ENCODE data around the gene RPTOR. TPM values are rescaled to one million over a fixed set of nuclear protein-coding genes. Genes with fewer than 3 reads are reported as not detected.
A peak's percentile ranks its signal among the peaks of the same experiment; 100 is the strongest.

The RPTOR gene
- total RNA-seq, 1 donor from 2014 or later, result 66.7 TPM

DNA sequence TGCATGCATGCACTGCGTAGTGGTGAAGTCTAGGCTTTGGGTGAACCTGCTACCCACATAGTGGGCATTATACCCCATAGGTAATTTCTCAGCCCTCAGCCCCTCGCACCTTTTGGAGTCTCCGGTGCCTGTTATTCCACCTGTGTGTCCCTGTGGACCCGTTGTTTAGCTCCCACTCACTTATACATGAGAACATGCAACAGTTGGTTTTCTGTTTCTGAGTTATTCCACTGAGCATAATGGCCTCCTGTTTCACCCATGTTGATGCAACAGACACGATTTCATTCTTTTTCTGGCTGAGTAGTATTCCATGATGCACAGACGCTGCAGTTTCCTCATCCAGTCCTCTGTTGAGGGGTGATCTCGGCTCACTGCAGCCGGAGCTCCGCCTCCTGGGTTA, 305.5 kb downstream of the RPTOR start:
- peaks cover 65% of the 10 kb centered on the region for H3K36me3 Mint-ChIP-seq (ENCODE audit: low read depth)
- intact Hi-C loops (cut with micrococcal nuclease), result no loop called here
- H3K27ac Mint-ChIP-seq, result peak overlapping the region; percentile 63
- H3K9me3 Mint-ChIP-seq, result no peaks in the 10 kb centered on the region
- no peak for DNase-seq (ENCODE audit: low spot score)
- no peak overlapping the region for H3K4me3 Mint-ChIP-seq
- peaks cover 74% of the 10 kb centered on the region for H3K4me1 Mint-ChIP-seq (ENCODE audit: low read depth)
- H3K27me3 Mint-ChIP-seq (ENCODE audit: insufficient read depth), result no peaks in the 10 kb centered on the region

DNA sequence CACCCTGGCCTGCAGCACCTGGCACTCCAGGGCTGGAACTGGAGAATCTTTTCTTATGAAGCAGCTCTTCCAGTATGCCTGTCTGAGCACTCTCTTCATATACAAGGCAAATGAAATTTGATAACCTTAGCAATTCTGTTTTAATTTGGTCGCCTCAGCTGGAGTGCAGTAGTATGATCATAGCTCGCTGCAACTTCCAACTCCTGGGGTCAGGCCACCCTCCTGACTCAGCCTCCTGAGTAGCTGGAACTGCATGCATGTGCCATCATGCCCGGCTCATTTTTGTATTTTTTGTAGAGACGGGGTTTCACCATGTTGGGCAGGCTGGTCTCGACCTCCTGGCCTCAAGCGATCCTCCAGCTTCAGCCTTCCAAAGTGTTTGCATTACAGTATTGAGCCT, 306.2 kb downstream of the RPTOR start:
- peaks cover 63% of the 10 kb centered on the region for H3K36me3 Mint-ChIP-seq (ENCODE audit: low read depth)
- intact Hi-C loops (cut with micrococcal nuclease), result no loop called here
- H3K27me3 Mint-ChIP-seq (ENCODE audit: insufficient read depth), result no peaks in the 10 kb centered on the region
- no peak overlapping the region for H3K4me3 Mint-ChIP-seq
- no peak for DNase-seq (ENCODE audit: low spot score)
- H3K27ac Mint-ChIP-seq, result no peak overlapping the region
- peaks cover 75% of the 10 kb centered on the region for H3K4me1 Mint-ChIP-seq (ENCODE audit: low read depth)
- no peaks in the 10 kb centered on the region for H3K9me3 Mint-ChIP-seq

DNA sequence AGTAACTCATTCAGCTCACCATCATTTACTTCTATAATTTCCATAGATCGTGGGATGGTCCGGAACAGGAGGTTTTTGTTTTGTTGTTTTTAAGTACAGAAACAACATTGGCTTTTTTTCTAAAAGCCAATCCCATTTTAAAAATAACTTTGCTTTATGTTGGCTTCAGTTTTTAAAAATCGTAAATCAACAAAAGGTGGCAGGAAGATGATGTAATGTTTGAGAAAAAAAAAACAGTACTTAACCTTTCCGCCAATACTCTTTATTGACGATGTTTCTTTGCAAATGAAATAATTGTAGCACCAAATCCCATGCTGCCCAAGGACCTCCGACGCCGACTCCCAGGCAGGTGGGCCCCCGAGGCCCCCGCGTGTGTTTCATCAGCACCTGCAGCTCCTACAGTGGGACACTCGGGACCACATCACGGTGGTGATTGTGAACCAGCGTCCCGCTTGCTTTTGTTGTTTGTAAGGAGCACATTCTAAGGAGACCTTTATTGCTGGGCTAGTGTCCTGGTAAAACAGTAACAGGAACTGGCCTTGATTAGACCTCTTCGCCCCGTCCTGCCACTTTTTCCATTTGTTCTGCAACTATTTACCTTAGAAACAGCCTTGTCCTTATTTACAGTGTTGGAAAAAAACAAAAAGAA, 306.8 kb downstream of the RPTOR start:
- Mint-ChIP-seq H3K27me3 (ENCODE audit: insufficient read depth) (no peaks in the 10 kb centered on the region), H3K9me3 (no peaks in the 10 kb centered on the region), H3K36me3 (ENCODE audit: low read depth) (peaks cover 65% of the 10 kb centered on the region), H3K4me1 (ENCODE audit: low read depth) (peaks cover 76% of the 10 kb centered on the region), H3K27ac (no peak overlapping the region), H3K4me3 (no peak overlapping the region)
- intact Hi-C loops (cut with micrococcal nuclease), result no loop called here
- DNase-seq (ENCODE audit: low spot score), result no peak

DNA sequence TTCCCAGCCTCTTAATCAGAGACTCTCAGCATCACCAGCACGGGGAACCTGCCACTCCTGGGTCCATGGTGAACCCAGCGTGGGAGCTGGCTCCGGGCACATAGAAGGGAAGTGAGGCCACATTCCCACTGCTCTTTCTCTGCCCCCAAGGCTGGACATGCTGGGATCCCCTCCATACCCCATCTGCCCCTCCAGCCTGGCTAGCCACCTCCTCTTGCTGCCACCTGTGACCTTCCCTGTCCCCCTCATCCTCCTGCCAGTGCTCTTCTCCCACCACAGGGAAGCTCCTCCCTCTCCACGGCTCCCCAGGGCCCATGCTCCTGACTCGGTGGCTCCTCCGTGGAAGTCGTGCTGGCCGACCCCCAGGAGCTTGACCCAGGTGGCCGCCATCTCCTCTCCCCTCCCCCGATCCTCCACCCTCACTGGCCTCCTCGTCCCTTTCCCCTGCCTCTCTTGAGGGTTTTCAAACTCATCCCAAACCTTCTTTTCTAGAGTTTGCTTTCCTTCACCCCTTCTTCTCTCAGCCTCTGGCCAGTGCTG, 307.9 kb downstream of the RPTOR start:
- H3K9me3 Mint-ChIP-seq, result no peaks in the 10 kb centered on the region
- no peak for DNase-seq (ENCODE audit: low spot score)
- peaks cover 77% of the 10 kb centered on the region for H3K4me1 Mint-ChIP-seq (ENCODE audit: low read depth)
- H3K27ac Mint-ChIP-seq, result no peak overlapping the region
- peaks cover 62% of the 10 kb centered on the region for H3K36me3 Mint-ChIP-seq (ENCODE audit: low read depth)
- intact Hi-C loops (cut with micrococcal nuclease), result no loop called here
- H3K4me3 Mint-ChIP-seq, result no peak overlapping the region
- H3K27me3 Mint-ChIP-seq (ENCODE audit: insufficient read depth), result no peaks in the 10 kb centered on the region

DNA sequence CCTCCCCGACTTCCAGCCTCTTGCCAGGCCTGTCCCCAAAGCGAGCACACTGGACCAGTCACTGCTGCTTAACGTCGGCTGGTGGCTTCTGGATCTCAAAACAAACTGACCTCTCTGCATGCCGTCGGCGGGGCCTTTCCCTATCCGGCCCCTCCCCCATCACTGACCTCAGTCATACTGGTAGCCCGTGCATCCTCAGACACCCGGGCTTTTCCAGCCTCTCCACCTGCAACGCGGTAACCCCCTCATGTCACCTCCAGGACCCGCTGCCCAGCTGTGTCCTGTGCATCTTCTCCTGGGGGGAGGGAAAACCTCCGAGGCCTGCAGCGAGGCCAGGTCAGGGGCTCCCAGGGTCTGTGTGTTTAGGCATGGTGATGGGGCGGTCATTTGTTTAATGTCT, 308.4 kb downstream of the RPTOR start:
- H3K27me3 Mint-ChIP-seq (ENCODE audit: insufficient read depth), result no peaks in the 10 kb centered on the region
- peaks cover 76% of the 10 kb centered on the region for H3K4me1 Mint-ChIP-seq (ENCODE audit: low read depth)
- intact Hi-C loops (cut with micrococcal nuclease), result no loop called here
- H3K4me3 Mint-ChIP-seq, result no peak overlapping the region
- no peaks in the 10 kb centered on the region for H3K9me3 Mint-ChIP-seq
- peaks cover 59% of the 10 kb centered on the region for H3K36me3 Mint-ChIP-seq (ENCODE audit: low read depth)
- no peak for DNase-seq (ENCODE audit: low spot score)
- H3K27ac Mint-ChIP-seq, result no peak overlapping the region

GRCh38 chr17:80854220-80854619, 309.6 kb downstream of the RPTOR start:
- DNase-seq (ENCODE audit: low spot score), result no peak
- Mint-ChIP-seq H3K36me3 (ENCODE audit: low read depth) (peaks cover 62% of the 10 kb centered on the region), H3K27me3 (ENCODE audit: insufficient read depth) (no peaks in the 10 kb centered on the region), H3K4me3 (no peak overlapping the region), H3K4me1 (ENCODE audit: low read depth) (peaks cover 76% of the 10 kb centered on the region), H3K27ac (no peak overlapping the region), H3K9me3 (no peaks in the 10 kb centered on the region)
- intact Hi-C loops (cut with micrococcal nuclease), result no loop called here

- intact Hi-C loops (cut with micrococcal nuclease), result no loop called here
- Mint-ChIP-seq H3K4me3 (peak overlapping the region; percentile 61), H3K9me3 (no peaks in the 10 kb centered on the region)
Observed at GRCh38 chr17:80855196-80855947, 310.7 kb downstream of the RPTOR start.

GRCh38 chr17:80855948-80856862, 311.6 kb downstream of the RPTOR start:
- DNase-seq (ENCODE audit: low spot score), result peak; percentile 85
- peaks cover 57% of the 10 kb centered on the region for H3K36me3 Mint-ChIP-seq (ENCODE audit: low read depth)
- intact Hi-C loops (cut with micrococcal nuclease), result loop anchor here (1.0 to 2.0 kb wide), 7 partner anchors 9 to 251 kb away; no protein-coding TSS in a partner anchor
- H3K27me3 Mint-ChIP-seq (ENCODE audit: insufficient read depth), result no peaks in the 10 kb centered on the region
- peak overlapping the region; percentile 96 for H3K27ac Mint-ChIP-seq
- H3K4me1 Mint-ChIP-seq (ENCODE audit: low read depth), result peaks cover 80% of the 10 kb centered on the region
- peak overlapping the region; percentile 61 for H3K4me3 Mint-ChIP-seq
- no peaks in the 10 kb centered on the region for H3K9me3 Mint-ChIP-seq

More at GRCh38 chr17:80855196-80855947, 310.7 kb downstream of the RPTOR start:
- peak overlapping the region; percentile 96 for H3K27ac Mint-ChIP-seq
- peaks cover 54% of the 10 kb centered on the region for H3K36me3 Mint-ChIP-seq (ENCODE audit: low read depth)
- H3K27me3 Mint-ChIP-seq (ENCODE audit: insufficient read depth), result no peaks in the 10 kb centered on the region
- DNase-seq (ENCODE audit: low spot score), result no peak
- peaks cover 76% of the 10 kb centered on the region for H3K4me1 Mint-ChIP-seq (ENCODE audit: low read depth)

- intact Hi-C loops (cut with micrococcal nuclease), result loop anchor here (1.0 to 2.0 kb wide), 7 partner anchors 10 to 252 kb away; no protein-coding TSS in a partner anchor
- Mint-ChIP-seq H3K9me3 (no peaks in the 10 kb centered on the region), H3K27ac (peak overlapping the region; percentile 96), H3K4me3 (peak overlapping the region; percentile 61), H3K4me1 (ENCODE audit: low read depth) (peaks cover 82% of the 10 kb centered on the region), H3K27me3 (ENCODE audit: insufficient read depth) (no peaks in the 10 kb centered on the region), H3K36me3 (ENCODE audit: low read depth) (peaks cover 59% of the 10 kb centered on the region)
- DNase-seq (ENCODE audit: low spot score), result no peak
Observed at GRCh38 chr17:80856863-80857755, 312.5 kb downstream of the RPTOR start.

DNA sequence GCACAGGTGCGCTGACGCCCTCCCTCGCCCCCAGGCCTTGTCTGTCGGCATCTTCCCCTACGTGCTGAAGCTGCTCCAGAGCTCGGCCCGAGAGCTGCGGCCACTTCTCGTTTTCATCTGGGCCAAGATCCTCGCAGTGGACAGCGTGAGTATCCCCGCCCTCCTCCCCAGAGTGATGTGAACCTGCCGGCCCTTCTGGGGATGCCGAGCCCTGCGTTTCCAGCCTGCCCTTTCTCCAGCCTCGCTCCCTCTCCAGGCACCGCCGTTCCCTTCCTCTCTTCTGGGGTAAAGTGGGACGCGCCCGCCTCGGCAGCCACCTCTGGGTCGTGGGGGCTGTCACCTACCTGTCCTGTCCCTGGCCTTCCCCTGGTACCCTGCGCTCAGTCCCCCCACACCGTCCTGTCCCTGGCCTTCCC, 313.1 kb downstream of the RPTOR start:
- Mint-ChIP-seq H3K27ac (peak overlapping the region; percentile 96), H3K4me1 (ENCODE audit: low read depth) (peaks cover 84% of the 10 kb centered on the region), H3K9me3 (no peaks in the 10 kb centered on the region), H3K4me3 (peak overlapping the region; percentile 57), H3K36me3 (ENCODE audit: low read depth) (peaks cover 56% of the 10 kb centered on the region), H3K27me3 (ENCODE audit: insufficient read depth) (no peaks in the 10 kb centered on the region)
- intact Hi-C loops (cut with micrococcal nuclease), result loop anchor here (2.0 kb wide), 3 partner anchors 73 to 253 kb away; no protein-coding TSS in a partner anchor
- DNase-seq (ENCODE audit: low spot score), result no peak

DNA sequence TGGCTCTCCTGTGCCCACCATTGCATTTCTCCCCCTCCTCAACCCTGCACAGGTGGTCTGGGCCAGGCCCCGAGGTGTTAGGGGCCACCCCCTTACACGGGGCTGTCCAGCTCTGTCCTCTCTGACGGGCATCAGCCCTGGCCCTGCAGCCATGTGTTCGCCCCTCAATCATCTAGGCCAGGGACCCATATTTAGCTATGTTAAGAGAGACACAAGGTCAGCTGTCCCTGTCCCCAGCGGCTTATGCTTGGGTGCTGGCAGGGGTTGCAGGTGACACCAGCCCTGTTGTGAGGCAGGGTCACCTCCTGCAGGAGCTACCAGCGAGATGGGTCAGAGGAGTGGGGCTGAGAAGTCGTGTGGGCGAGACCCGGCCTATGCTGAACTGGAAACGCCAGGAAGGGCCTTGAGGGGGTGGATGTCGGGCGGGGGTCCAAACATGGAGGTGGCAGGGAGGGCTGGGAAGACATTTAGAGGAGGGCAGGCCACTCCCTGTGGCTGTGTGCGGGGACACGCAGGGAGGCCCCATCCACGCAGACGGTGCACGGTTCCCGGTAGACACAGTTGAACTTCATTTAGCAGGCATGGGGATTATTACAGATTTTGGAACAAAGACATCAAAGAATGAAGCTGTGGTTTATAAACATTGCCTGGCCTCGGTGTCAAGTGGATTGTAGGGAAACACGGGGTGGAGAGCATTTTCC, 313.8 kb downstream of the RPTOR start:
- Mint-ChIP-seq H3K27me3 (ENCODE audit: insufficient read depth) (no peaks in the 10 kb centered on the region), H3K27ac (peak overlapping the region; percentile 96), H3K36me3 (ENCODE audit: low read depth) (peaks cover 60% of the 10 kb centered on the region), H3K4me3 (peak overlapping the region; percentile 57), H3K4me1 (ENCODE audit: low read depth) (peaks cover 87% of the 10 kb centered on the region), H3K9me3 (peaks cover 5% of the 10 kb centered on the region)
- intact Hi-C loops (cut with micrococcal nuclease), result no loop called here
- DNase-seq (ENCODE audit: low spot score), result no peak

All from activated T-helper 1 cell treated with anti-CD3 and anti-CD28 coated beads, Interleukin-12 subunit alpha, Interleukin-12 subunit beta, Interleukin-2, Interleukin-4 antibody, amounts not matched to agents 30 ng/mL and 10 ng/mL and 1 ng/mL, durations not matched to agents 14 hours and 24 hours and 36 hours (primary cell).